Progenitor cell of endocrine pancreas (in vitro differentiated cells): ENCODE results near the gene DTD1. TPM values are rescaled to one million over a fixed set of nuclear protein-coding genes. Genes with fewer than 3 reads are reported as not detected.

Experiments
- DNase-seq: peaks from one replicate; pipeline ENCODE4 v3.0.0; 2021; ENCODE audit warnings: low spot score; ENCODE audit not compliant: unreplicated experiment
- H3K27ac Mint-ChIP-seq: 2 replicates; pipeline ENCODE4 v1.8.0; 2021; ENCODE audit warnings: mild to moderate bottlenecking, moderate library complexity, mixed read lengths
- H3K27me3 Mint-ChIP-seq: 2 replicates; pipeline ENCODE4 v1.8.0; 2021; ENCODE audit warnings: mixed read lengths
- H3K36me3 Mint-ChIP-seq: 2 replicates; pipeline ENCODE4 v1.8.0; 2022; ENCODE audit warnings: mixed read lengths; ENCODE audit not compliant: insufficient read depth
- H3K4me1 Mint-ChIP-seq: 2 replicates; pipeline ENCODE4 v1.8.0; 2021; ENCODE audit warnings: low read depth, mixed read lengths
- H3K4me3 Mint-ChIP-seq: 2 replicates; pipeline ENCODE4 v1.8.0; 2021; ENCODE audit warnings: low read depth, mild to moderate bottlenecking, moderate library complexity, mixed read lengths
- H3K9me3 Mint-ChIP-seq: 2 replicates; pipeline ENCODE4 v1.8.0; 2021; ENCODE audit warnings: low read depth, mixed read lengths
- CTCF ChIP-seq: fragments of 200-600 bp; sonication (generic); IDR thresholded peaks from one replicate; pipeline ENCODE4 v1.5.0; 2021; ENCODE audit warnings: antibody characterized with exemption, mild to moderate bottlenecking; ENCODE audit not compliant: unreplicated experiment
- total RNA-seq: library from RNA; stranded (reverse); gene quantifications from 2 replicates; pipeline ENCODE4 v1.2.1, GENCODE V29; 2021

DTD1 gene
- total RNA-seq, 1 donor from 2014 or later: 26.8 TPM

GRCh38 chr20:18767676-18768075 lies 179.8 kb downstream of the DTD1 start:
- no peak overlapping the region for H3K27ac Mint-ChIP-seq
- H3K36me3 Mint-ChIP-seq: peaks cover 3% of the 10 kb centered on the region
- no peak for DNase-seq
- no peak overlapping the region for H3K4me3 Mint-ChIP-seq
- H3K4me1 Mint-ChIP-seq: no peaks in the 10 kb centered on the region
- no peaks in the 10 kb centered on the region for H3K27me3 Mint-ChIP-seq
- TF ChIP-seq CTCF: no peak
- no peaks in the 10 kb centered on the region for H3K9me3 Mint-ChIP-seq

GRCh38 chr20:18773566-18773965 lies 185.7 kb downstream of the DTD1 start:
- no peaks in the 10 kb centered on the region for H3K27me3 Mint-ChIP-seq
- no peak for DNase-seq
- H3K9me3 Mint-ChIP-seq: no peaks in the 10 kb centered on the region
- H3K27ac Mint-ChIP-seq: peak overlapping the region; percentile 33
- no peak overlapping the region for H3K4me3 Mint-ChIP-seq
- H3K36me3 Mint-ChIP-seq: no peaks in the 10 kb centered on the region
- no peaks in the 10 kb centered on the region for H3K4me1 Mint-ChIP-seq
- no peak for TF ChIP-seq CTCF

GRCh38 chr20:18774207-18774606 lies 186.4 kb downstream of the DTD1 start:
- no peak overlapping the region for H3K4me3 Mint-ChIP-seq
- H3K27me3 Mint-ChIP-seq: no peaks in the 10 kb centered on the region
- no peak for DNase-seq
- H3K9me3 Mint-ChIP-seq: no peaks in the 10 kb centered on the region
- H3K27ac Mint-ChIP-seq: no peak overlapping the region
- no peak for TF ChIP-seq CTCF
- no peaks in the 10 kb centered on the region for H3K36me3 Mint-ChIP-seq
- no peaks in the 10 kb centered on the region for H3K4me1 Mint-ChIP-seq

DNA sequence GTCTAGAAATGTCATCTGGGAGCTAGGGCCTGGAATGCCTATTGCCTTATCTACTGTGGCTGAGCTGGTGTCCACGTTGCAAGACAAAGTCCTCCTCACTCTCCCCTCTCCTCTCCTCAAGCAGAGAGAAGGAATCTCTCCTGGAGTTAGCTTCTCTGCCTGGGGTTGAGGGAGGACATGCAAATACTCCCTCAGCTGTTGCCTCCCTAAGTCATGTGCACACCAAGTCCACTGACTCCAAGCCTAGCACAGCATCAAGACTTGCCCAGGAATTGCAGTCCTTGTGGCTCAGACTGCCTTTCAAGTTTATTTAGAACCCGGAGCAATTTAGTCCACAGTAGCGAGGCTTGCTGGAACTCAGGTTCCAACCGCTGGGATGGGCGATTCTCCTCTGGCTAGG lies 187.8 kb downstream of the DTD1 start:
- no peak for DNase-seq
- no peak overlapping the region for H3K27ac Mint-ChIP-seq
- no peaks in the 10 kb centered on the region for H3K27me3 Mint-ChIP-seq
- no peaks in the 10 kb centered on the region for H3K4me1 Mint-ChIP-seq
- H3K36me3 Mint-ChIP-seq: no peaks in the 10 kb centered on the region
- TF ChIP-seq CTCF: no peak
- no peaks in the 10 kb centered on the region for H3K9me3 Mint-ChIP-seq
- H3K4me3 Mint-ChIP-seq: no peak overlapping the region

DNA sequence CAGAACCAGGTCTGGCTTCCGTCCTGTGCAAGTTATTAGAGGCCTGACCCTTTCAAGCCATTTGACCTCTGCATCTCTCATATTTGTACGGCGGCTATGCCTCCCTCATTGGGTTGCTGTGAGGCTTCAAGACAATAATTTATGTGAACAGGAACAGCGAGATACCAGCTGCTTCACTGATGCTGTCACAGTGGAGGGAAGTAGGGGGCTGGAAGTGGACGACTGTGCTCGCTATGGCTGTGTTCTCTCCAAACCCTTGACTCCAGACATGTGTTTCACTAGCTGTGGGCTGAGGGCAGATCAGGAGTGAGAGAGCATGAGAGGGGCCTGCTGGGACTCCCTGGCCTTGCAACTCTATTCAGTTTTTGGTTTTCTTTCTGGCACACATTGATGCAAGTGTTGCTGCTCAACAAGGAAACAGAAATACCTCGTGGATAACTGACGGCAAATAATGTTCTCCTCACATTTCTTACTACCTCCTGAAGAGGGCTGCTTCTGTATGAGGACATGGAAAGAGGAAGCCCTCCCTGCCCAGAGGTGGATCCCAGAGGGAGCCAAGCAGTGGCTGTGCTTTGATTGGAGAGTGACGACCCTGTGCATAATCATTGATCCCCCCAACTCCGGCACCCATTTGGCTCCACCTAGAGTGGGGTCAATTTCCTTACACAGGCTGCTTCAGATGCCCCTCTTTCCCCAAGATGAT lies 191.0 kb downstream of the DTD1 start:
- no peaks in the 10 kb centered on the region for H3K9me3 Mint-ChIP-seq
- no peak for DNase-seq
- H3K4me1 Mint-ChIP-seq: no peaks in the 10 kb centered on the region
- H3K36me3 Mint-ChIP-seq: no peaks in the 10 kb centered on the region
- H3K27me3 Mint-ChIP-seq: no peaks in the 10 kb centered on the region
- H3K27ac Mint-ChIP-seq: no peak overlapping the region
- H3K4me3 Mint-ChIP-seq: no peak overlapping the region
- no peak for TF ChIP-seq CTCF
